ENCODE data around the gene SLC22A12. TPM values are rescaled to one million over a fixed set of nuclear protein-coding genes. Genes with fewer than 3 reads are reported as not detected.
A peak's percentile ranks its signal among the peaks of the same experiment; 100 is the strongest.

SLC22A12 gene
- total and polyA plus RNA-seq, 2 of the 8 experiments (the other 6 are each of a cell fraction or from before 2014, with no cell fraction given), result not detected

- WGBS, 2 experiments (ENCODE audit: extremely low coverage in 1 of 2, insufficient coverage in 1 of 2, insufficient read length in 1 of 2, insufficient replicate concordance in 2 of 2, low coverage in 1 of 2, low lambda C conversion rate in 2 of 2, missing lambda C conversion rate in 1 of 2), result 81% methylated on average over 5 of the region's 5 CpGs; no CpG with 5 or more reads in 1 of the 2 experiments
- Histone ChIP-seq H4K8ac (ENCODE audit: extremely low read depth, insufficient read depth, low read length) (no peak overlapping the region), H3K18ac (ENCODE audit: extremely low read depth, low read length) (no peak overlapping the region), H2BK15ac (ENCODE audit: low read length) (peak overlapping the region; percentile 9; the same call in 1 of the 2 replicates), H3K36me3 (ENCODE audit: control insufficient read depth in 2 of 4, insufficient read depth in 4 of 4, low read length in 3 of 4) (no peaks in the 10 kb centered on the region), H3K4me1 (replicated peaks in 1 of 4; ENCODE audit: control insufficient read depth in 3 of 4, insufficient read depth in 4 of 4, low read length in 3 of 4) (peaks cover 0 to 15% (median 5%) of the 10 kb centered on the region in 4 experiments; a peak in 3 of 7 replicates), H3K9me3 (ENCODE audit: insufficient read depth in 2 of 2, low read depth in 1 of 2, low read length in 1 of 2) (no peaks in the 10 kb centered on the region), H3K4ac (replicated peaks; ENCODE audit: insufficient read length, low read depth, low read length) (no peak overlapping the region), H3K56ac (replicated peaks; ENCODE audit: insufficient read length, low read depth, low read length) (no peak overlapping the region), H2BK5ac (ENCODE audit: low read depth, low read length) (no peak overlapping the region; the same call in 1 of the 2 replicates), H2AFZ (ENCODE audit: low read length) (no peak overlapping the region), H3K4me2 (ENCODE audit: insufficient read depth in 1 of 2, low read depth in 2 of 2, low read length in 2 of 2) (no peak overlapping the region), H4K20me1 (replicated peaks in 1 of 2; ENCODE audit: control insufficient read depth in 1 of 2, insufficient read depth in 2 of 2, low read length in 2 of 2) (no peaks in the 10 kb centered on the region), H3K14ac (ENCODE audit: insufficient read length) (no peak overlapping the region), H4K5ac (ENCODE audit: insufficient read length, low read depth, low read length) (no peak overlapping the region), H3K23ac (ENCODE audit: insufficient read length) (no peak overlapping the region), H3K79me1 (ENCODE audit: low read depth, low read length) (no peaks in the 10 kb centered on the region), H3K23me2 (ENCODE audit: low read depth, low read length) (no peaks in the 10 kb centered on the region), H3K27ac (ENCODE audit: low read depth, low read length) (no peak overlapping the region), H3K9ac (replicated peaks in 1 of 4; ENCODE audit: extremely low read depth in 1 of 4, low read depth in 3 of 4, low read length in 3 of 4) (no peak overlapping the region), H2AK5ac (ENCODE audit: low read depth, low read length) (0 out of 2 replicates have a peak overlapping the region, but pooled peaks have one; percentile 28), H3K79me2 (ENCODE audit: control insufficient read depth in 1 of 2, insufficient read depth in 2 of 2, low read length in 2 of 2) (no peaks in the 10 kb centered on the region), H3K27me3 (replicated peaks in 1 of 4; ENCODE audit: control insufficient read depth in 3 of 4, extremely low read depth in 1 of 4, insufficient read depth in 3 of 4, low read length in 3 of 4) (no peaks in the 10 kb centered on the region), H2BK12ac (ENCODE audit: low read depth, low read length) (peak overlapping the region; percentile 5; the same call in 1 of the 2 replicates), H2BK20ac (ENCODE audit: low read length) (no peak overlapping the region), H4K91ac (replicated peaks; ENCODE audit: insufficient read length, low read length) (no peak overlapping the region), H2BK120ac (replicated peaks; ENCODE audit: low read depth, low read length) (no peak overlapping the region), H3K4me3 (ENCODE audit: extremely low read depth in 1 of 4, insufficient read depth in 2 of 4, low read depth in 3 of 4, low read length in 4 of 4) (no peak overlapping the region)
- CTCF ChIA-PET (ENCODE audit: partially characterized antibody), result interaction anchor here (0.6 to 4.4 kb wide), 5 partner anchors 9 to 30 kb away, joined by 3 to 19 read pairs (median 4); no protein-coding TSS in a partner anchor
- POLR2A ChIA-PET (ENCODE audit: partially characterized antibody), result interaction anchor here (0.9 to 1.0 kb wide), 2 partner anchors 8 to 10 kb away, joined by 3 to 4 read pairs; no protein-coding TSS in a partner anchor
- no peak for TF ChIP-seq MAFK (IDR thresholded peaks at IDR 0.05; ENCODE audit: low read depth, low read length)
- no peak for TF ChIP-seq JUN (IDR thresholded peaks at IDR 0.05; ENCODE audit: low read depth, low read length)
- no peak for TF ChIP-seq SUZ12 (IDR thresholded peaks at IDR 0.05; ENCODE audit: low read length)
- DNase-seq (ENCODE audit: low read depth in 1 of 2, low spot score in 2 of 2) (no peak), FAIRE-seq (no peak)
Observed at GRCh38 chr11:64621283-64622019, 30.4 kb downstream of the SLC22A12 start.

Measured in H1 (cell line).